GM23338 (cell line): Measurements from ENCODE around the gene ERVK3-1. TPM values are rescaled to one million over a fixed set of nuclear protein-coding genes. Genes with fewer than 3 reads are reported as not detected.

Experiments
- ATAC-seq: fragments of 200-7000 bp; cut with Tn5 transposase; 3 replicates; pipeline ENCODE4 v1.9.1; 2020
- DNase-seq: peaks from one replicate; pipeline ENCODE4 v3.0.0-alpha.2; 2015; ENCODE audit warnings: low spot score
- H2AFZ ChIP-seq: fragments of 200-600 bp; sonication (generic); 2 replicates; pipeline ENCODE4 v1.8.0; 2016; ENCODE audit warnings: antibody characterized with exemption, mild to moderate bottlenecking, moderate library complexity
- H3F3A ChIP-seq: fragments of 200-600 bp; sonication (generic); replicated peaks from 2 replicates; pipeline ENCODE4 v1.8.0; 2017; ENCODE audit warnings: antibody characterized with exemption, mixed run types, low read depth
- H3K27ac ChIP-seq: fragments of 200-600 bp; sonication (generic); 2 replicates; pipeline ENCODE4 v1.6.1; 2016; ENCODE audit warnings: low read depth
- H3K27me3 ChIP-seq: fragments of 200-600 bp; sonication (generic); 2 replicates; pipeline ENCODE4 v1.8.0; 2016; ENCODE audit warnings: mild to moderate bottlenecking, mixed run types, moderate library complexity; ENCODE audit not compliant: insufficient read depth
- H3K36me3 ChIP-seq: fragments of 200-600 bp; sonication (generic); 2 replicates; pipeline ENCODE4 v1.8.0; 2016; ENCODE audit warnings: mild to moderate bottlenecking; ENCODE audit not compliant: insufficient read depth
- H3K4me1 ChIP-seq: fragments of 200-600 bp; sonication (generic); 2 replicates; pipeline ENCODE4 v1.8.0; 2016; ENCODE audit warnings: mild to moderate bottlenecking, moderate library complexity; ENCODE audit not compliant: insufficient read depth
- H3K4me2 ChIP-seq: fragments of 200-600 bp; sonication (generic); 2 replicates; pipeline ENCODE4 v1.7.1; 2017; ENCODE audit warnings: mixed run types
- H3K4me3 ChIP-seq: fragments of 200-600 bp; sonication (generic); 2 replicates; pipeline ENCODE4 v1.6.1; 2016; ENCODE audit warnings: mixed run types
- H3K79me2 ChIP-seq: fragments of 200-600 bp; sonication (generic); replicated peaks from 2 replicates; pipeline ENCODE4 v1.8.0; 2017; ENCODE audit warnings: mild to moderate bottlenecking; ENCODE audit not compliant: insufficient read depth
- H3K9me2 ChIP-seq: fragments of 200-600 bp; sonication (generic); 2 replicates; pipeline ENCODE4 v1.8.0; 2017; ENCODE audit not compliant: insufficient read depth
- H4K20me1 ChIP-seq: fragments of 200-600 bp; sonication (generic); replicated peaks from 2 replicates; pipeline ENCODE4 v1.8.0; 2017; ENCODE audit warnings: mild to moderate bottlenecking; ENCODE audit not compliant: insufficient read depth
- H3K27ac Mint-ChIP-seq: 2 replicates; pipeline ENCODE4 v1.8.0; 2020; ENCODE audit warnings: inconsistent platforms, mild to moderate bottlenecking, moderate library complexity, mixed read lengths
- H3K27me3 Mint-ChIP-seq: 3 replicates; pipeline ENCODE4 v1.8.0; 2022; ENCODE audit warnings: low read depth, mild to moderate bottlenecking, moderate library complexity, mixed read lengths, inconsistent platforms; ENCODE audit not compliant: insufficient read depth, poor library complexity
- H3K36me3 Mint-ChIP-seq: 3 replicates; pipeline ENCODE4 v1.8.0; 2021; ENCODE audit warnings: low read depth, mild to moderate bottlenecking, inconsistent platforms, moderate library complexity, mixed read lengths
- H3K4me1 Mint-ChIP-seq: 3 replicates; pipeline ENCODE4 v1.8.0; 2020; ENCODE audit warnings: mild to moderate bottlenecking, inconsistent platforms, mixed read lengths
- H3K4me3 Mint-ChIP-seq: 3 replicates; pipeline ENCODE4 v1.8.0; 2021; ENCODE audit warnings: moderate library complexity, mild to moderate bottlenecking, inconsistent platforms, mixed read lengths
- H3K9me3 Mint-ChIP-seq: 3 replicates; pipeline ENCODE4 v1.8.0; 2020; ENCODE audit warnings: moderate library complexity, mild to moderate bottlenecking, inconsistent platforms, mixed read lengths
- CREB1 ChIP-seq: fragments of 250-450 bp; sonication (Bioruptor Pico); IDR thresholded peaks from 2 replicates; pipeline ENCODE4 v1.5.0; 2020; ENCODE audit warnings: low read depth, mild to moderate bottlenecking, moderate library complexity
- CTCF ChIP-seq, 2 experiments: fragments of 200-600 bp in 1 of 2; sonication (generic) in 1 of 2; conservative IDR thresholded peaks; 2 replicates each; pipeline versions ENCODE4 v1.5.1 to v1.6.1; 2016 to 2017; ENCODE audit warnings: antibody characterized with exemption in 2 of 2, low read depth in 2 of 2, mild to moderate bottlenecking in 2 of 2, moderate library complexity in 1 of 2
- ETS1 ChIP-seq: IDR thresholded peaks from 2 replicates; pipeline ENCODE4 v1.6.1; 2016; ENCODE audit warnings: antibody characterized with exemption
- EZH2 ChIP-seq: fragments of 200-600 bp; sonication (generic); IDR thresholded peaks from one replicate; pipeline ENCODE4 v1.8.0; 2017; ENCODE audit warnings: antibody characterized with exemption, mild to moderate bottlenecking, low read depth; ENCODE audit not compliant: unreplicated experiment
- EZH2phosphoT487 ChIP-seq: fragments of 200-600 bp; sonication (generic); IDR thresholded peaks from one replicate; pipeline ENCODE4 v1.8.1; 2018; ENCODE audit warnings: antibody characterized with exemption; ENCODE audit not compliant: unreplicated experiment
- JUNB ChIP-seq: IDR thresholded peaks from one replicate; pipeline ENCODE4 v1.6.1; 2016; ENCODE audit warnings: antibody characterized with exemption; ENCODE audit not compliant: unreplicated experiment
- NANOG ChIP-seq: IDR thresholded peaks from 2 replicates; pipeline ENCODE4 v1.6.1; 2016; ENCODE audit warnings: antibody characterized with exemption, borderline replicate concordance
- POLR2AphosphoS5 ChIP-seq: IDR thresholded peaks from 2 replicates; pipeline ENCODE4 v1.6.1; 2016; ENCODE audit warnings: antibody characterized with exemption, low read depth
- REST ChIP-seq: IDR thresholded peaks from one replicate; pipeline ENCODE4 v1.6.1; 2018; ENCODE audit warnings: antibody characterized with exemption; ENCODE audit not compliant: unreplicated experiment
- STAT1 ChIP-seq: IDR thresholded peaks from one replicate; pipeline ENCODE4 v1.6.1; 2016; ENCODE audit warnings: antibody characterized with exemption; ENCODE audit not compliant: unreplicated experiment
- ZNF114 ChIP-seq: fragments of 250-450 bp; sonication (Bioruptor Pico); IDR thresholded peaks from 2 replicates; pipeline ENCODE4 v1.5.0; 2020; ENCODE audit warnings: mild to moderate bottlenecking, moderate library complexity
- ZNF331 ChIP-seq: fragments of 250-450 bp; sonication (Bioruptor Pico); IDR thresholded peaks from 2 replicates; pipeline ENCODE4 v1.5.0; 2020; ENCODE audit warnings: low read depth, mild to moderate bottlenecking, moderate library complexity
- ZNF462 ChIP-seq: fragments of 250-450 bp; sonication (Bioruptor Pico); IDR thresholded peaks from 2 replicates; pipeline ENCODE4 v1.5.0; 2020; ENCODE audit warnings: mild to moderate bottlenecking, moderate library complexity
- polyA plus RNA-seq: library from polyadenylated mRNA; unstranded; fragments of >200 nt; fragmentation: Nextera tagmentation; extraction: Ambion mirVana; gene quantifications from 2 replicates; pipeline ENCODE4 v1.2.1, GENCODE V29; 2016
- total RNA-seq: library from RNA; depleted of rRNA; stranded (reverse); fragments of >200 nt; shearing (Covaris generic); gene quantifications from 2 replicates; pipeline ENCODE4 v1.2.3, GENCODE V29; 2014

The ERVK3-1 gene
- total and polyA plus RNA-seq, 2 experiments from 2014 or later: 34.4 to 66.2 TPM

- Histone ChIP-seq H3K36me3 (no peaks in the 10 kb centered on the region; the same call in 1 of the 2 replicates), H3K4me3 (no peak overlapping the region), H3K79me2 (peaks cover 34% of the 10 kb centered on the region), H3K27ac (no peak overlapping the region; the same call in 1 of the 2 replicates), H3K4me1 (peaks cover 2% of the 10 kb centered on the region), H4K20me1 (peaks cover 4% of the 10 kb centered on the region), H3K27me3 (no peaks in the 10 kb centered on the region), H3K4me2 (no peak overlapping the region), H3F3A (0 out of 2 replicates have a peak, but pooled peaks cover 4% of the 10 kb centered on the region), H3K9me2 (no peaks in the 10 kb centered on the region), H2AFZ (no peak overlapping the region)
- no peak for DNase-seq
- Mint-ChIP-seq H3K27ac (no peak overlapping the region; the same call in 1 of the 2 replicates), H3K4me3 (no peak overlapping the region; the same call in 2 of the 3 replicates), H3K9me3 (peaks cover 26% of the 10 kb centered on the region), H3K27me3 (peaks cover 12% of the 10 kb centered on the region), H3K4me1 (peaks cover 4% of the 10 kb centered on the region), H3K36me3 (peaks cover 72% of the 10 kb centered on the region)
- ATAC-seq: no peak
- TF ChIP-seq ETS1: no peak
- TF ChIP-seq ZNF114 (CRISPR knock-in tag): no peak
- no peak for TF ChIP-seq STAT1
- no peak for TF ChIP-seq CTCF (conservative IDR thresholded peaks at IDR 0.05; ENCODE audit: low read depth in 2 of 2)
- no peak for TF ChIP-seq EZH2
- no peak for TF ChIP-seq REST
- no peak for TF ChIP-seq JUNB
- no peak for TF ChIP-seq ZNF331 (CRISPR knock-in tag)
- no peak for TF ChIP-seq NANOG
- TF ChIP-seq POLR2AphosphoS5: no peak
- no peak for TF ChIP-seq CREB1 (CRISPR knock-in tag)
- TF ChIP-seq ZNF462: no peak
- no peak for TF ChIP-seq EZH2phosphoT487
These were observed 30.4 kb upstream of the ERVK3-1 start for GRCh38 chr19:58274771-58275201.
